Measurements from ENCODE around the gene AKAP5. TPM values are rescaled to one million over a fixed set of nuclear protein-coding genes. Genes with fewer than 3 reads are reported as not detected.

AKAP5 gene
- polyA plus RNA-seq, 1 of the 3 experiments (the other 2 are of a cell fraction), result 0.28 TPM

DNA sequence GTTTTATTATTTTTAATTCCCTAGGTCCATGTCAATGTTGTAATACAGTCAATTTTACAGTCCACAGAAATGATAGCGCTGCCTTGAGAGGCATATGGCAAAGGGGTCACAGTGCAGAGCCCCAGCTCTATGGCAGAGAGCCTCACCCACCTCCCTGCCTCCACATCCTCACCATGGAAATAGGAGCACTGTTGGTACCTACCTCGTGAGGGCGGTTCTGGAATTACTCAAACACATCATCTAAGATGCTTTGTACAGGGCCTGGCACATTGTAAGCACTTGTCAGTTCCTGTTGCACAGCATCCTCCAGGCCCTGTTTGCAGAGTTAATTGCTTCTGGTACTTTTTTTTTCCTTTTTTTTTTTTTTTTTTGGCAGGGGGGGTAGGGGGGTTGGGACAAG lies 4.1 kb upstream of the AKAP5 start:
- H3K27me3 ChIP-seq (ENCODE audit: insufficient read depth), result no peaks in the 10 kb centered on the region
- H3K36me3 ChIP-seq (replicated peaks in 1 of 2; ENCODE audit: control insufficient read depth in 1 of 2, insufficient read depth in 2 of 2, low read length in 1 of 2), result peaks cover 12 to 16% of the 10 kb centered on the region in 2 experiments
- no peak overlapping the region for H3K4me3 ChIP-seq (ENCODE audit: low read depth in 2 of 2, low read length in 1 of 2)
- no peaks in the 10 kb centered on the region for H3K9me2 ChIP-seq
- WGBS (ENCODE audit: low lambda C conversion rate), result 85% methylated on average over 3 of the region's 3 CpGs
- TF ChIP-seq MEF2A (IDR thresholded peaks at IDR 0.05; ENCODE audit: borderline replicate concordance, low read depth) (no peak), CHD2 (IDR thresholded peaks at IDR 0.05; ENCODE audit: low read length, partially characterized antibody) (no peak), RXRA (IDR thresholded peaks at IDR 0.05; ENCODE audit: borderline replicate concordance, low read depth) (no peak), RAD21 (IDR thresholded peaks at IDR 0.05; ENCODE audit: low read length) (no peak), POLR2AphosphoS5 (IDR thresholded peaks at IDR 0.05; ENCODE audit: low read depth, low read length) (no peak), TEAD4 (IDR thresholded peaks at IDR 0.05; ENCODE audit: borderline replicate concordance, insufficient read depth) (no peak), JUND (IDR thresholded peaks at IDR 0.05) (no peak), RFX5 (IDR thresholded peaks at IDR 0.05; ENCODE audit: low read length) (no peak), FOXM1 (IDR thresholded peaks at IDR 0.05; ENCODE audit: low read depth) (no peak), MXI1 (IDR thresholded peaks at IDR 0.05; ENCODE audit: low read depth, low read length) (no peak), TAF1 (IDR thresholded peaks at IDR 0.05; ENCODE audit: borderline replicate concordance, low read depth, low read length) (no peak), USF2 (IDR thresholded peaks at IDR 0.05; ENCODE audit: borderline replicate concordance, low read depth, low read length) (no peak), GABPA (IDR thresholded peaks at IDR 0.05; ENCODE audit: low read depth) (no peak), EP300 (IDR thresholded peaks at IDR 0.05; ENCODE audit: borderline replicate concordance in 1 of 2, low read depth in 1 of 2, low read length in 1 of 2) (no peak)
- TF ChIP-seq, protein P1, sequence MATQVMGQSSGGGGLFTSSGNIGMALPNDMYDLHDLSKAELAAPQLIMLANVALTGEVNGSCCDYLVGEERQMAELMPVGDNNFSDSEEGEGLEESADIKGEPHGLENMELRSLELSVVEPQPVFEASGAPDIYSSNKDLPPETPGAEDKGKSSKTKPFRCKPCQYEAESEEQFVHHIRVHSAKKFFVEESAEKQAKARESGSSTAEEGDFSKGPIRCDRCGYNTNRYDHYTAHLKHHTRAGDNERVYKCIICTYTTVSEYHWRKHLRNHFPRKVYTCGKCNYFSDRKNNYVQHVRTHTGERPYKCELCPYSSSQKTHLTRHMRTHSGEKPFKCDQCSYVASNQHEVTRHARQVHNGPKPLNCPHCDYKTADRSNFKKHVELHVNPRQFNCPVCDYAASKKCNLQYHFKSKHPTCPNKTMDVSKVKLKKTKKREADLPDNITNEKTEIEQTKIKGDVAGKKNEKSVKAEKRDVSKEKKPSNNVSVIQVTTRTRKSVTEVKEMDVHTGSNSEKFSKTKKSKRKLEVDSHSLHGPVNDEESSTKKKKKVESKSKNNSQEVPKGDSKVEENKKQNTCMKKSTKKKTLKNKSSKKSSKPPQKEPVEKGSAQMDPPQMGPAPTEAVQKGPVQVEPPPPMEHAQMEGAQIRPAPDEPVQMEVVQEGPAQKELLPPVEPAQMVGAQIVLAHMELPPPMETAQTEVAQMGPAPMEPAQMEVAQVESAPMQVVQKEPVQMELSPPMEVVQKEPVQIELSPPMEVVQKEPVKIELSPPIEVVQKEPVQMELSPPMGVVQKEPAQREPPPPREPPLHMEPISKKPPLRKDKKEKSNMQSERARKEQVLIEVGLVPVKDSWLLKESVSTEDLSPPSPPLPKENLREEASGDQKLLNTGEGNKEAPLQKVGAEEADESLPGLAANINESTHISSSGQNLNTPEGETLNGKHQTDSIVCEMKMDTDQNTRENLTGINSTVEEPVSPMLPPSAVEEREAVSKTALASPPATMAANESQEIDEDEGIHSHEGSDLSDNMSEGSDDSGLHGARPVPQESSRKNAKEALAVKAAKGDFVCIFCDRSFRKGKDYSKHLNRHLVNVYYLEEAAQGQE (IDR thresholded peaks at IDR 0.05; ENCODE audit: low read depth, low read length), result no peak
- TF ChIP-seq, protein P2, sequence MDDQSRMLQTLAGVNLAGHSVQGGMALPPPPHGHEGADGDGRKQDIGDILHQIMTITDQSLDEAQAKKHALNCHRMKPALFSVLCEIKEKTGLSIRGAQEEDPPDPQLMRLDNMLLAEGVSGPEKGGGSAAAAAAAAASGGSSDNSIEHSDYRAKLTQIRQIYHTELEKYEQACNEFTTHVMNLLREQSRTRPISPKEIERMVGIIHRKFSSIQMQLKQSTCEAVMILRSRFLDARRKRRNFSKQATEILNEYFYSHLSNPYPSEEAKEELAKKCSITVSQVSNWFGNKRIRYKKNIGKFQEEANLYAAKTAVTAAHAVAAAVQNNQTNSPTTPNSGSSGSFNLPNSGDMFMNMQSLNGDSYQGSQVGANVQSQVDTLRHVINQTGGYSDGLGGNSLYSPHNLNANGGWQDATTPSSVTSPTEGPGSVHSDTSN (IDR thresholded peaks at IDR 0.05), result no peak
- CTCF ChIA-PET, result interaction anchor here (1.7 kb wide), 1 partner anchor 31 kb away, joined by 7 read pairs; no protein-coding TSS in a partner anchor
- no peak overlapping the region for H3K4me2 ChIP-seq
- H2AFZ ChIP-seq (ENCODE audit: low read depth), result no peak overlapping the region
- H4K20me1 ChIP-seq (ENCODE audit: insufficient read depth), result no peaks in the 10 kb centered on the region
- no peak for DNase-seq
- no peak overlapping the region for H3K27ac ChIP-seq (ENCODE audit: low read depth in 2 of 2, low read length in 1 of 2)
- no peak overlapping the region for H3K9ac ChIP-seq
- no peaks in the 10 kb centered on the region for H3K9me3 ChIP-seq
- POLR2A ChIA-PET, result no interaction called here
- no peaks in the 10 kb centered on the region for H3K79me2 ChIP-seq (ENCODE audit: insufficient read depth)
- peaks cover 0 to 12% of the 10 kb centered on the region in 2 experiments; a peak in 2 of 4 replicates for H3K4me1 ChIP-seq (ENCODE audit: control insufficient read depth in 1 of 2, insufficient read depth in 2 of 2, low read depth in 1 of 2, low read length in 1 of 2)
- peaks cover 6% of the 10 kb centered on the region for H3F3A ChIP-seq (replicated peaks; ENCODE audit: insufficient read depth)
